Measurements from ENCODE around the gene CASKIN2.
A peak's percentile ranks its signal among the peaks of the same experiment; 100 is the strongest.
"Not testable (repeated sequence)": the region's sequence is repeated elsewhere in the genome, so short reads cannot be mapped to it uniquely, and the experiment has no call there.

CASKIN2 gene

DNA sequence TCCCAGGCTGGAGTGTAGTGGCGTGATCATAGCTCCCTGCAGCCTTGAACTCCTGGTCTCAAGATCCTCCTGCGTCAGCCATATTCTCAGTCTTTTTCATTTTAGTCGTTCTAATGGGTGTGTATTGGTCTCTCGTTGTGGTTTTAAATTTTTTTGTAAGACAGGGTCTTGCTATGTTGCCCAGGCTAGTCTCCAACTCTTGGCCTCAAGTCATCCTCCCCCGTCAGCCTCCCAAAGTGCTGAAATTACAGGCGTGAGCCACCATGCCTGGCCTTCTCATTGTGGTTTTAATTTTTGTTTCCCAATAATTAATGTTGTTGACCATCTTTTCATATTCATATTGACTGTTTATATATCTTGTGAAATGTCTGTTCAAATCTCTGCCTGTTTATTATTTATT is 50.3 kb downstream of the CASKIN2 start:
- DNase-seq, result no peak

DNA sequence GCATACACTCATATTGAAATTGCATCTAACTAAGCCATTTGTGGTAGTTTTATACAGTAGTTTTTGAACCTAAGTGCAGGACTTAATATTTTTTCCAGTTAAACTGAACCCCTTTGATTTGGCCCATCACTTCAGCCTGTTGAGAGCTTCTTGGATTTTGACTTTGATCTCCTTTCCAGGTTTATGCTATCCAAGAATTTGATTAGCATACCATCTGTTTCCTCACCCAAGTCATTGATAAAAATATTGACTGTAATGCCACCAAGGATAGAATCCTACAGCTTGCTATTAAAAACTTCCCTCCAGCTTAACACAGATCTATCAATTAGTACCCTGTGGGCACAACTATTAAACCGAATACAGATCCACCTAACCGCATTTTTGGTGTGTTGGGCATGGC is 51.7 kb downstream of the CASKIN2 start:
- DNase-seq, result no peak

DNA sequence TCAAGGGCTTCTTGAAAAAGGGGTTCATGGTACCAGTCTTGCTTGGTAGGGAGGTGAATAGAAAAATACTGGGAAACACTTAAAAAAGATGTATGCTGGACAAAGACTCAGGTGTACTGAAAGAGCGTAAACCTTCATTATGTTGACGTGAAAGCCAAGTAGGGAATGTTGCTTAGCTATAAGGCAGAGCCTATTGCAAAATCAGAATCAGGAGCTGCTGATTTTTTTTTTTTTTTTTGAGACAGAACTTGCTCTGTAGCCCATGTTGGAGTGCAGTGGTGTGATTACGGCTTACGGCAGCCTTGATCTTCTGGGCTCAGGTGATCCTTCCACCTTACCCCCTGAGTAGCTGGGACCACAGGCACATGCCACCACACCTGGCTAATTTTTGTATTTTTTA is 55.0 kb downstream of the CASKIN2 start:
- peak; percentile 15 to 19 for DNase-seq

DNA sequence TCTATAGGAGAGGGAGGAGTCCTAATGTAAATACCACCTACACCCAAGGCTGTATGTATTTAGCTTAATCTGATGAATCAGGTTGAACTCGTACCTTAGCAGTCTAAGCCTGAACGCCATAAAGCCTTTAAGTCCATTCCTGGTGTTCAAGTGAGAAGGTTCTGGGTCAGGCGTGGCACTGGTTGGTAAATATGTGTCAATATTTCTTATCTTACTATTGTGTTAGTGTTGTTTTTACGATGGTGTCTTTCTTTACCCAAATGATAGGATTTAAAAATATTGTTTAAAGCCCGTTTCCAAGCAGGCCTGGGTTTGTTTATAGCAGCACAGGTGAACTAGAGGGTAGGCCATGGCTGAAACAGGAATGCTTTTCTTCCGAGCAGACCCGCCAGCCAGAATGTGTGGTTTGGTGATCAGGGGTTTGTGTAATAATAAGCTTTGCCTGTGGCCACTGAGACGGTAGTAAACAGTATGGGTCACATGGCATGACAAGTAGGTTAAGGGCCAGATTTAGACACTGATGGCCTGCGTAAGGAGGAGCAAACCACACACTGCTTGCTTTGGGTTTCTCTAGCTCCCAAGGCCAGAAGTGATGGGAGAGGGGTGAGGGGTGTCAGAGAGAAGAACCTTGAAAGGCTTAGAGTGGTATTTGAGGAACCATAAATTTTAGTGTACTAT is 55.6 kb downstream of the CASKIN2 start:
- DNase-seq, result peak; percentile 77 to 83

DNA sequence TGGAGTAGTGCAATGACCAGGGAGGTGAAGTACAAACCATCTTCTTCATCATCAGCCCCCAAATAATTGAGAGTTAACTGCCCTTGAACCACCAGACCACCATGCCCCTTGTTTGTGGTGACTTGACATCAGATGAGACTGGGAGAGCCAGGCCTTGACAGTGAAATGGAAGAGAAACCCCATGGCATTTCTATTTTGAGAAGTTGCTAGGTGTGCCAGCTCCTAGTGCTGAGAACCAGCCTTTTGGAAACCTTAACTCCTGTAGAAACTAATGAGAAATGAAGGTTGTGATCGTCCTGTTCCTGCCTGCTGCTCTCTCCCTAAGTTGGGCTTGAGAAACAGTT is 56.1 kb downstream of the CASKIN2 start:
- no peak for DNase-seq

DNA sequence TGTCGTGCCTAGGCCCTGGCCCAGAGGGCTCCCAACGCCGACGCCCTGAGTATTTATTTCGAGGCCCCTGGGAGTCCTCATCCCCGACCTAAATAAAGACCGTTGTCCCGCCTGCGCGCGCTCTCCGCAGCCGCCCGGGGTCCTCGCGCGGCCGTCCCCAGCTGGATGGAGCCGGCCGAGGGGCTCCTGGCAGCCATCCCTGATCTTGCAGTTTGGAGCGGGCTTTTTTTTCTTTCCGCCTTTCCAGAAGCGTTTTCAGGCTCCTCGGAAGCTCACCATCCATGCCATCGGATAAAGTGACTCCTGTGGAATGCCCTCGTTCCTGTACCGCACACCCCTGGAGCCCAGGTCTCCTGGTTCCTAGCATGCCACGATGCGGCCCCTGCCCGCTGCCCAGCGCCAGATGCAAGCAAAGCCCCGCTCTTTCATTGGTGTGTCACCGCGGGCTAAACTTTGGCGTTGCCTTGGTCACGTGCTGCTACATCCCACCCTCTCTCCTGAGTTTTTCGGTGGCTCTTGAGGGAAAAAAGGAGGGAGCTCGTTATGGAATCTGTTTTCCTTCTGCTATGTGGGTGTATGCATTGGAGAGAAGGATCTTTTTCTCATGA is 58.2 kb downstream of the CASKIN2 start:
- DNase-seq, result no peak

DNA sequence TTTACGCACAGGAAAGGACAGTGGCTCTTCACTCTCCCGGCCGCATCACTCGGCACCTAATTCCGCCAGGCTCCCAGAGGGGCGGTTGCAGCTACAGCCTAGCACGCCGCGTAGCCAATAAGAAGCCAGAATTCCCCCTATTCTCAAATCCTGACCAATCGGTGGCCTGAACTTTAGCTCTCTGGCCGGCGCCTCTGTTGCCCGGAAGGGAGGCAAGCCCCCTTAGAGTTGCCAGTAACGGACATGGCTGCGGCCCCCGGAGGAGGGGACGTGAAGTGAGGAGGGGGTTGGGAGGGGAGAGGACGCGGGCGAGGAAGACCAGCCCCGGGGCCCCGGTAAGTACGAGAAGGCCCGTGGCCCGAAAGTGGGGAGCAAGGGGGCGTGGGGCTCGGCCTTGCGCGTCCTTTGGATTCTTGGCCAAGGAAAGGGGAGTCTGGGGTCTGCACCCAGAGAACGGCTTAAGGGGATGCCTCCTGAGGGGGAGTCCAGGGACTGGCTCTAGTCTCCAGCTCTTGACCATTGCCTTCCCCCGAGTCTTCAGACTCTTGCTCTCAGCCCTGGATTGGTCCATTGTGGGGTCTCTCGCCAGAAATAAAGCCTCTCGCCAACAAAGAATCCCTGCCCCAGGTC is 58.8 kb downstream of the CASKIN2 start, which contains the start of gene TMEM94:
Gene TMEM94 (plus strand): TSS at position 219 of the 630 bp plus-strand sequence. CDS start 15,271 bp downstream, outside the sequence.
- peak; percentile 98 to 99 for DNase-seq

DNA sequence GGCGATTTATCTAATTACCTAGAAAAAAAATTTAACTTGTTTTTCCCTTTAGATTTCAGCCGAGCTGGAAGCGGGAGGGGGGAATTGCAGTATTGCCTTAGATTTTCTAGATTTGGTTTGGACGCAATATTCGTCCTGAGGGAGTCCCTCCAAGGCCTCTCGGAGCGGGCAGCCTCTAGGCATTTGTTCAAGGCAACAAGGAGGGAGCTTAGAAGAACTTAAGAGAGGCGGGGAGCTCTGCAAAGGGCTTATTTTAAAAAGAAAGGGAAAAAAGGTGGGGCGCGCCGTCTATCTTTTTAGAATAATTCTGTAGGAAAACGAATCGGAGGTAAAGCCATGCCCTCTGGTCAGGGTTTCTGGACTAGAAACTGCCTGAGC is 59.3 kb downstream of the CASKIN2 start:
- no peak for DNase-seq

DNA sequence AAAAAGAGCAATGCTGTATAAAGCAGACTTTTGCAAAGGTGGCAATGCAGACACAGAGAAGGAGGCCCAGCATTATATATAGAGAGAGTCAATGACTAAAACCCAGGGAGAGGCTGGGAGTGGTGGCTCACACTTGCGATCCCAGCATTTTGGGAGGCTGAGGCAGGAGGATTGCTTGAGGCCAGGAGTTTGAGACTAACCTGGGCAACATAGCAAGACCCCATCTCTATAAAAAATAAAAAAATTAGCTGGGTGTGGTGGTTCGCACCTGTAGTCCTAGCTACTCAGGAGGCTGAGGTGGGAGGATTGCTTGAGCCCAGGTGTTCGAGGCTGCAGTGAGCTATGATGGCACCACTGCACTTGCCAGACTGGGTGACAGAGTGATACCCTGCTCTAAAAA is 60.7 kb downstream of the CASKIN2 start:
- not testable (repeated sequence) for DNase-seq

DNA sequence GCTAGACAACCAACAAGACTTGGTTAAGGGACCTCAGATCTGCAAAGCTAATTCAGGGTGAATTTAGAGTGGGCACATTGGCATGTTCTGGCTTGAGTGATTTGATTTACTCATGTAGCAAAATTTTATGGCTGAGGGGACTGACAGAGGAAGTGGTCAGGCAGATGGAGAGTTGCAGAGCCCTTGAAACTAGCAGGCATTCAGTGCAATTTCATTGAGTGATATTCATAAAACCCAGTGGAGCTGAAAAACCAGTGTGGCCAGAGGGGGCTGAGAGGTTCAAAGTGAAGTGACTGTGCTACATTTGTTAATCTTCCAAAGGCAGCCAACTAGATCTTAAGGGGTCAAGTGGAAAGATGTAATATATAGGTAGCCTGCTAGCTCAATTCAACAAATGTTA is 61.1 kb downstream of the CASKIN2 start:
- no peak for DNase-seq

DNA sequence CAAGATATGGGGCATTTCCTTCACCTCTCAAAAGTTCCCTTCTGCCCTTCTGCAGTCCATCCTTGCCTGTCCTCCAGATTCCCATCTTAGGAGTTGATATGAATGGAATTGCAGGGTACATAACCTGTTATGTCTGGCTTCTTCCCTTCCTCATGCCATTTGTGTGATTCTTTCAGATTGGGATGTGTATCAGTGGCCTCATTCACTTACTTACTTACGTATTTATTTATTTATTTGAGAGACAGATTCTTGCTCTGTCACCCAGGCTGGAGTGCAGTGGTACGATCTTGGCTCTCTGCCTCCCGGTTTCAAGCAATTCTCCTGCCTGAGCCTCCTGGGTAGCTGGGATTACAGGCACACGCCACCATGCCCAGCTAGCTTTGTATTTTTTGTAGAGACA is 65.1 kb downstream of the CASKIN2 start:
- no peak for DNase-seq

Measured in inflammatory macrophage (primary cell).